HL-60 (cell line): ENCODE data around the gene SLC26A8.

Source experiments
- CTCF ChIP-seq: IDR thresholded peaks from one replicate; pipeline ENCODE4 v1.5.1; 2011; ENCODE audit warnings: low read length, control low read depth, inconsistent platforms; ENCODE audit not compliant: insufficient read depth
- POLR2AphosphoS5 ChIP-seq: IDR thresholded peaks from 2 replicates; pipeline ENCODE4 v1.6.1; 2012; ENCODE audit warnings: low read depth
- REST ChIP-seq: IDR thresholded peaks from 2 replicates; pipeline ENCODE4 v1.6.1; 2012; ENCODE audit warnings: low read depth; ENCODE audit not compliant: insufficient replicate concordance
- SPI1 ChIP-seq: IDR thresholded peaks from 2 replicates; pipeline ENCODE4 v1.6.1; 2012; ENCODE audit warnings: low read depth, mild to moderate bottlenecking, borderline replicate concordance

GRCh38 chr6:36069573-36069972 is 45.1 kb upstream of the SLC26A8 start:
- no peak for TF ChIP-seq CTCF
- TF ChIP-seq POLR2AphosphoS5, result no peak
- no peak for TF ChIP-seq REST
- TF ChIP-seq SPI1, result no peak
